Heart left ventricle (tissue), 13 donors: Measurements from ENCODE around the gene NPHS1.

Experiments used
- CTCF ChIP-seq, 12 donors: fragments of 200-600 bp; sonication (generic) in 4 of 12; IDR thresholded peaks; one replicate each; pipeline versions ENCODE4 v1.5.0 to v1.8.0; 2018 to 2022; ENCODE audit warnings: antibody characterized with exemption in 12 of 12, mild to moderate bottlenecking in 5 of 12
- POLR2A ChIP-seq, 2 donors: fragments of 450-650 bp; IDR thresholded peaks; one replicate each; pipeline ENCODE4 v1.6.1; 2017; ENCODE audit warnings: antibody characterized with exemption in 2 of 2, mild to moderate bottlenecking in 2 of 2, moderate library complexity in 2 of 2
- donor health status: ischemic (EF 13 %, LVEDD 7.1; RV severe dilation, severe dysfunction).
- donor health status: DM: no; HTN: yes; CAD: no.
- donor health status: DM: no; HTN: no; CAD: no.
- donor health status: ischemic (EF 25% LVEDD 6.9; RV normal size, moderate dysfunction).
- donor health status: ischemic (EF 25% LVEDD 5.7; RV mildly dilated, moderate dysfunction).
- donor health status: ischemic (EF 35%, LVEDD 5.7; RV mildly dilated, moderate dysfunction).
- donor health status: nonischemic (EF 11% LVEDD 7.7; RV severe dilation, severe dysfunction).
- donor health status: DM: yes; HTN: yes; CAD: no.
- donor health status: PGD.
- donor health status: ischemic (EF 29% LVEDD 5.4; RV normal size, mild dysfunction).
- donor health status: nonischemic (EF 23%, LVEDD 6.1; RV moderate dilation, normal function).

GRCh38 chr19:35872180-35872579, 19.9 kb upstream of the NPHS1 start:
- TF ChIP-seq CTCF (IDR thresholded peaks at IDR 0.05) (no peak), POLR2A (IDR thresholded peaks at IDR 0.05) (no peak)
